Astrocyte (in vitro differentiated cells and primary cell): Measurements from ENCODE around the gene NCOA7.

ENCODE experiments used
- EZH2 ChIP-seq: IDR thresholded peaks from 2 replicates; pipeline ENCODE4 v1.6.1; 2012; ENCODE audit warnings: mild to moderate bottlenecking, low read length, inconsistent platforms; ENCODE audit not compliant: insufficient read depth
- TF ChIP-seq, protein P1 (sequence below): IDR thresholded peaks from 2 replicates; pipeline ENCODE4 v1.5.1; 2011; ENCODE audit warnings: low read depth, mild to moderate bottlenecking, inconsistent platforms, low read length, moderate library complexity; ENCODE audit not compliant: insufficient read depth

- no peak for TF ChIP-seq EZH2
- TF ChIP-seq, protein P1, sequence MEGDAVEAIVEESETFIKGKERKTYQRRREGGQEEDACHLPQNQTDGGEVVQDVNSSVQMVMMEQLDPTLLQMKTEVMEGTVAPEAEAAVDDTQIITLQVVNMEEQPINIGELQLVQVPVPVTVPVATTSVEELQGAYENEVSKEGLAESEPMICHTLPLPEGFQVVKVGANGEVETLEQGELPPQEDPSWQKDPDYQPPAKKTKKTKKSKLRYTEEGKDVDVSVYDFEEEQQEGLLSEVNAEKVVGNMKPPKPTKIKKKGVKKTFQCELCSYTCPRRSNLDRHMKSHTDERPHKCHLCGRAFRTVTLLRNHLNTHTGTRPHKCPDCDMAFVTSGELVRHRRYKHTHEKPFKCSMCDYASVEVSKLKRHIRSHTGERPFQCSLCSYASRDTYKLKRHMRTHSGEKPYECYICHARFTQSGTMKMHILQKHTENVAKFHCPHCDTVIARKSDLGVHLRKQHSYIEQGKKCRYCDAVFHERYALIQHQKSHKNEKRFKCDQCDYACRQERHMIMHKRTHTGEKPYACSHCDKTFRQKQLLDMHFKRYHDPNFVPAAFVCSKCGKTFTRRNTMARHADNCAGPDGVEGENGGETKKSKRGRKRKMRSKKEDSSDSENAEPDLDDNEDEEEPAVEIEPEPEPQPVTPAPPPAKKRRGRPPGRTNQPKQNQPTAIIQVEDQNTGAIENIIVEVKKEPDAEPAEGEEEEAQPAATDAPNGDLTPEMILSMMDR = no peak
Observed at GRCh38 chr6:125746019-125746414, 44.7 kb upstream of the NCOA7 start.
